Adipocyte (in vitro differentiated cells): Measurements from ENCODE around the gene AMBRA1.
A peak's percentile ranks its signal among the peaks of the same experiment; 100 is the strongest.

Experiments used
- DNase-seq: peaks from one replicate; pipeline ENCODE4 v3.0.0-alpha.2; 2015; ENCODE audit warnings: low read depth
- H3K27me3 ChIP-seq: replicated peaks from 2 replicates; pipeline ENCODE4 v1.7.0; 2013; ENCODE audit warnings: mild to moderate bottlenecking, low read length, moderate library complexity; ENCODE audit not compliant: control insufficient read depth, insufficient read depth
- H3K36me3 ChIP-seq: 2 replicates; pipeline ENCODE4 v1.7.0; 2013; ENCODE audit warnings: low read length, mild to moderate bottlenecking, moderate library complexity; ENCODE audit not compliant: control insufficient read depth, insufficient read depth, severe bottlenecking
- H3K4me1 ChIP-seq: 2 replicates; pipeline ENCODE4 v1.7.0; 2013; ENCODE audit warnings: mild to moderate bottlenecking, low read length, moderate library complexity; ENCODE audit not compliant: control insufficient read depth, insufficient read depth
- H3K4me3 ChIP-seq: 2 replicates; pipeline ENCODE4 v1.7.0; 2013; ENCODE audit warnings: mild to moderate bottlenecking, low read length, moderate library complexity
- H3K9ac ChIP-seq: 2 replicates; pipeline ENCODE4 v1.7.0; 2013; ENCODE audit warnings: mild to moderate bottlenecking, low read length, moderate library complexity
- H3K9me3 ChIP-seq: 2 replicates; pipeline ENCODE4 v1.7.0; 2013; ENCODE audit warnings: mild to moderate bottlenecking, low read length, moderate library complexity; ENCODE audit not compliant: control insufficient read depth

Gene AMBRA1

GRCh38 chr11:46498968-46499367, 94.9 kb downstream of the AMBRA1 start:
- Histone ChIP-seq H3K27me3 (no peaks in the 10 kb centered on the region), H3K36me3 (peaks cover 58% of the 10 kb centered on the region), H3K9me3 (no peaks in the 10 kb centered on the region), H3K4me1 (no peaks in the 10 kb centered on the region), H3K9ac (no peak overlapping the region), H3K4me3 (no peak overlapping the region)
- no peak for DNase-seq

GRCh38 chr11:46498179-46498578, 95.6 kb downstream of the AMBRA1 start:
- DNase-seq: no peak
- peaks cover under 1% of the 10 kb centered on the region for H3K4me1 ChIP-seq
- H3K36me3 ChIP-seq: peaks cover 58% of the 10 kb centered on the region
- H3K9me3 ChIP-seq: no peaks in the 10 kb centered on the region
- H3K4me3 ChIP-seq: no peak overlapping the region
- H3K9ac ChIP-seq: no peak overlapping the region
- no peaks in the 10 kb centered on the region for H3K27me3 ChIP-seq

GRCh38 chr11:46497498-46497897, 96.3 kb downstream of the AMBRA1 start:
- H3K27me3 ChIP-seq: no peaks in the 10 kb centered on the region

GRCh38 chr11:46493791-46494190, 100.0 kb downstream of the AMBRA1 start:
- Histone ChIP-seq H3K9me3 (no peaks in the 10 kb centered on the region), H3K9ac (no peak overlapping the region), H3K4me1 (peaks cover 22% of the 10 kb centered on the region), H3K4me3 (no peak overlapping the region), H3K36me3 (peaks cover 63% of the 10 kb centered on the region), H3K27me3 (no peaks in the 10 kb centered on the region)
- DNase-seq: no peak

More at GRCh38 chr11:46497498-46497897, 96.3 kb downstream of the AMBRA1 start:
- Histone ChIP-seq H3K9ac (no peak overlapping the region), H3K36me3 (peaks cover 61% of the 10 kb centered on the region), H3K4me3 (no peak overlapping the region), H3K9me3 (no peaks in the 10 kb centered on the region), H3K4me1 (peaks cover 4% of the 10 kb centered on the region)
- no peak for DNase-seq

GRCh38 chr11:46492532-46492931, 101.3 kb downstream of the AMBRA1 start:
- Histone ChIP-seq H3K9me3 (no peaks in the 10 kb centered on the region), H3K4me3 (no peak overlapping the region), H3K9ac (no peak overlapping the region), H3K27me3 (no peaks in the 10 kb centered on the region), H3K4me1 (peaks cover 22% of the 10 kb centered on the region), H3K36me3 (peaks cover 63% of the 10 kb centered on the region)
- no peak for DNase-seq

GRCh38 chr11:46491661-46492330, 102.0 kb downstream of the AMBRA1 start:
- peaks cover 59% of the 10 kb centered on the region for H3K36me3 ChIP-seq
- H3K4me1 ChIP-seq: peaks cover 22% of the 10 kb centered on the region
- H3K27me3 ChIP-seq: no peaks in the 10 kb centered on the region
- no peak for DNase-seq
- no peak overlapping the region for H3K4me3 ChIP-seq
- H3K9ac ChIP-seq: no peak overlapping the region
- no peaks in the 10 kb centered on the region for H3K9me3 ChIP-seq

- no peak for DNase-seq
- peaks cover 50% of the 10 kb centered on the region for H3K36me3 ChIP-seq
- H3K9ac ChIP-seq: no peak overlapping the region
- peaks cover 22% of the 10 kb centered on the region for H3K4me1 ChIP-seq
- no peak overlapping the region for H3K4me3 ChIP-seq
- no peaks in the 10 kb centered on the region for H3K9me3 ChIP-seq
- no peaks in the 10 kb centered on the region for H3K27me3 ChIP-seq
Observed at GRCh38 chr11:46490666-46491065, 103.2 kb downstream of the AMBRA1 start.

- Histone ChIP-seq H3K27me3 (no peaks in the 10 kb centered on the region), H3K9ac (no peak overlapping the region), H3K36me3 (peaks cover 45% of the 10 kb centered on the region), H3K4me3 (no peak overlapping the region), H3K9me3 (no peaks in the 10 kb centered on the region), H3K4me1 (peaks cover 22% of the 10 kb centered on the region)
- DNase-seq: peak; percentile 42
Observed at GRCh38 chr11:46489656-46490560, 103.9 kb downstream of the AMBRA1 start.

- Histone ChIP-seq H3K9ac (no peak overlapping the region), H3K9me3 (no peaks in the 10 kb centered on the region), H3K4me1 (peaks cover 18% of the 10 kb centered on the region), H3K4me3 (no peak overlapping the region), H3K27me3 (no peaks in the 10 kb centered on the region), H3K36me3 (peaks cover 33% of the 10 kb centered on the region)
- DNase-seq: no peak
Observed at GRCh38 chr11:46485856-46486443, 107.9 kb downstream of the AMBRA1 start.

- Histone ChIP-seq H3K9ac (no peak overlapping the region), H3K9me3 (no peaks in the 10 kb centered on the region), H3K27me3 (no peaks in the 10 kb centered on the region), H3K36me3 (peaks cover 37% of the 10 kb centered on the region), H3K4me3 (no peak overlapping the region), H3K4me1 (peaks cover 10% of the 10 kb centered on the region)
- peak; percentile 30 for DNase-seq
Observed at GRCh38 chr11:46484101-46484500, 109.7 kb downstream of the AMBRA1 start.

GRCh38 chr11:46480909-46481308, 112.9 kb downstream of the AMBRA1 start:
- Histone ChIP-seq H3K36me3 (peaks cover 45% of the 10 kb centered on the region), H3K27me3 (no peaks in the 10 kb centered on the region), H3K9ac (no peak overlapping the region), H3K9me3 (no peaks in the 10 kb centered on the region), H3K4me1 (peaks cover 10% of the 10 kb centered on the region), H3K4me3 (no peak overlapping the region)
- no peak for DNase-seq
